ENCODE data around the gene KIR2DL1. TPM values are rescaled to one million over a fixed set of nuclear protein-coding genes. Genes with fewer than 3 reads are reported as not detected.
"Not testable (repeated sequence)": the region's sequence is repeated elsewhere in the genome, so short reads cannot be mapped to it uniquely, and the experiment has no call there.

KIR2DL1 gene
- total RNA-seq, 2 experiments from 2014 or later = not detected

- H3K27ac Mint-ChIP-seq; POLR2A ChIA-PET; CTCF ChIA-PET; DNase-seq; intact Hi-C loops (cut with DNase I, micrococcal nuclease); H3K36me3 Mint-ChIP-seq (ENCODE audit: low read depth); H3K27me3 Mint-ChIP-seq; ATAC-seq; H3K9me3 Mint-ChIP-seq (ENCODE audit: low read depth); H3K4me1 Mint-ChIP-seq; H3K4me3 Mint-ChIP-seq: not testable (repeated sequence)
These were observed 6.2 kb downstream of the KIR2DL1 start for GRCh38 chr19:54775830-54776229.

DNA sequence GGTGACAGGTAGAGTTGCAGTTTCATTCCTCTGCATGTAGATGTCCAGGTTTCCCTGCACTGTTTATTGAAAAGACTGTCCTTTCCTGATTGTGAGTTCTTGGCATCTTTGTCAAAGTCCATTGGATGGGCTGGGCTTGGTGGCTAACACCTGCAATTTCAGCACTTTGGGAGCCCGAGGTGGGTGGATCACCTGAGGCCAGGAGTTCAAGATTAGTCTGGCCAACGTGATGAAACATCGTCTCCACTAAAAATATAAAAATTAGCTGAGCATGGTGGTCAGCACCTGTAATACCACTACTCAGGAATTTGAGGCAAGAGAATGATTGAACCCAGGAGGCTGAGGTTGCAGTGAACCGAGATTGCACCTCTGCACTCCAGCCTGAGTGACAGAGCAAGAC lies 8.3 kb downstream of the KIR2DL1 start:
- CTCF ChIA-PET; H3K9me3 Mint-ChIP-seq (ENCODE audit: low read depth); H3K27me3 Mint-ChIP-seq; H3K36me3 Mint-ChIP-seq (ENCODE audit: low read depth); POLR2A ChIA-PET; DNase-seq; H3K4me1 Mint-ChIP-seq; intact Hi-C loops (cut with DNase I, micrococcal nuclease); H3K27ac Mint-ChIP-seq; H3K4me3 Mint-ChIP-seq; ATAC-seq: not testable (repeated sequence)

DNA sequence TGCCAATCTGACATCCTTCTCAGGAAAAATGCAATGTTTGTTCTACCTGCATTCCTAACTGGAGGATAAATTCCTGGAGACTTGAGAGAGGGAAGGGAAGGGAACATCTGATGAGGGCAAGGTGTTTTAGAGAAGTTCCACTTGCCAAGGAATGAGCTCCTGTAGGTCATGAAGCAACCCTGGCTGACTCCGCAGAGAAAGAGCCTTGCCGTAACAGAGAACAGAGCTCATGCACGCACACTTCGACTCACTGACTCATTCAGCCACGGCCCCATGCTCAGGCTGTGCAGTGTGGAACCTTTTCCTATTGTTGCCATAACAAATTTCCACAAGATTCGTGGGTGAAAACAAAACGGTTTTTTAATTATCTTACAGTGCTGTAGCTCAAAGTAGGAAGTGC lies 9.3 kb downstream of the KIR2DL1 start:
- H3K27ac Mint-ChIP-seq; H3K9me3 Mint-ChIP-seq (ENCODE audit: low read depth); H3K4me3 Mint-ChIP-seq; H3K4me1 Mint-ChIP-seq; H3K36me3 Mint-ChIP-seq (ENCODE audit: low read depth); POLR2A ChIA-PET; intact Hi-C loops (cut with DNase I, micrococcal nuclease); H3K27me3 Mint-ChIP-seq; CTCF ChIA-PET; DNase-seq; ATAC-seq: not testable (repeated sequence)

DNA sequence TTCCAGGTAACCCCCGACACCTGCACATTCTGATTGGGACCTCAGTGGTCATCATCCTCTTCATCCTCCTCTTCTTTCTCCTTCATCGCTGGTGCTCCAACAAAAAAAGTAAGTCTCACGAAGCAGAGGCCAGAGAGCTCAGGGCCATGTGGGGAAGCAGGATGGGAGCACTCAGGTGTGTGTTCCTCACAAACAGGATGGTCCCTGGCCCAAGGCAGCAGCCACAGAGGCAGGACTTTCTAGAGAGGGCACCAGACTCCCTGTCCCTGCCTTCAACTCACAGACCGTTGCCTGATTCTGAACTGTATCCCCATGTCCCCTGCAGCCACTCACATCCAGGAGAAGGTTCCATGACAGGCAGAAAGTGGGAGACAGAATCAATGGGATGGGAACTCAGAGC lies 13.3 kb downstream of the KIR2DL1 start:
- H3K36me3 Mint-ChIP-seq (ENCODE audit: low read depth); H3K9me3 Mint-ChIP-seq (ENCODE audit: low read depth); CTCF ChIA-PET; H3K27ac Mint-ChIP-seq; DNase-seq; H3K4me3 Mint-ChIP-seq; ATAC-seq; POLR2A ChIA-PET; intact Hi-C loops (cut with DNase I, micrococcal nuclease); H3K4me1 Mint-ChIP-seq: not testable (repeated sequence)
- peaks cover 19% of the 10 kb centered on the region for H3K27me3 Mint-ChIP-seq

DNA sequence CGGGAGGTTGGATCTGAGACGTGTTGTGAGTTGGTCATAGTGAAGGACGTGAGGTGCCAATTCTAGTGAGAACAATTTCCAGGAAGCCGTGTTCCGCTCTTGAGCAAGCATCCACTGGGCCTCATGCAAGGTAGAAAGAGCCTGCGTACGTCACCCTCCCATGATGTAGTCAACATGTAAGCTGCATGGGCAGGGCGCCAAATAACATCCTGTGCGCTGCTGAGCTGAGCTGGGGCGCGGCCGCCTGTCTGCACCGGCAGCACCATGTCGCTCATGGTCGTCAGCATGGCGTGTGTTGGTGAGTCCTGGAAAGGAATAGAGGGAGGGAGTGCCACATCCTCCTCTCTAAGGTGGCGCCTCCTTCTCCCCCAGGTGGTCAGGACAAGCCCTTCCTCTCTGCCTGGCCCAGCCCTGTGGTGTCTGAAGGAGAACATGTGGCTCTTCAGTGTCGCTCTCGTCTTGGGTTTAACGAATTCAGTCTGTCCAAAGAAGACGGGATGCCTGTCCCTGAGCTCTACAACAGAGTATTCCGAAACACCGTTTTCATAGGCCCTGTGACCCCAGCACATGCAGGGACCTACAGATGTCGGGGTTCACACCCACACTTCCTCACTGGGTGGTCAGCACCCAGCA lies 16.6 kb downstream of the KIR2DL1 start:
- peaks cover 21% of the 10 kb centered on the region for H3K27me3 Mint-ChIP-seq
- CTCF ChIA-PET; intact Hi-C loops (cut with DNase I, micrococcal nuclease): not testable (repeated sequence)

GRCh38 chr19:54788154-54788553 lies 18.6 kb downstream of the KIR2DL1 start:
- DNase-seq; H3K27ac Mint-ChIP-seq; H3K4me1 Mint-ChIP-seq; CTCF ChIA-PET; H3K36me3 Mint-ChIP-seq (ENCODE audit: low read depth); H3K4me3 Mint-ChIP-seq; intact Hi-C loops (cut with DNase I, micrococcal nuclease); POLR2A ChIA-PET; ATAC-seq; H3K9me3 Mint-ChIP-seq (ENCODE audit: low read depth): not testable (repeated sequence)
- H3K27me3 Mint-ChIP-seq = peaks cover 23% of the 10 kb centered on the region

More for the DNA sequence above, 16.6 kb downstream of the KIR2DL1 start:
- H3K36me3 Mint-ChIP-seq (ENCODE audit: low read depth); DNase-seq; H3K4me1 Mint-ChIP-seq; H3K4me3 Mint-ChIP-seq; H3K27ac Mint-ChIP-seq; H3K9me3 Mint-ChIP-seq (ENCODE audit: low read depth); POLR2A ChIA-PET; ATAC-seq: not testable (repeated sequence)

GRCh38 chr19:54790711-54791110 lies 21.1 kb downstream of the KIR2DL1 start:
- intact Hi-C loops (cut with DNase I, micrococcal nuclease) = no loop called here
- ChIA-PET CTCF (interaction anchor here (0.7 kb wide), 1 partner anchor 189 kb away, joined by 3 read pairs; no protein-coding TSS in a partner anchor), POLR2A (no interaction called here)
- ATAC-seq (no peak), DNase-seq (no peak)
- Mint-ChIP-seq H3K27ac (no peak overlapping the region), H3K9me3 (ENCODE audit: low read depth) (no peaks in the 10 kb centered on the region), H3K36me3 (ENCODE audit: low read depth) (no peaks in the 10 kb centered on the region), H3K4me1 (peaks cover 9% of the 10 kb centered on the region), H3K27me3 (peaks cover 24% of the 10 kb centered on the region), H3K4me3 (no peak overlapping the region)

GRCh38 chr19:54791476-54791875 lies 21.9 kb downstream of the KIR2DL1 start:
- ChIA-PET POLR2A (no interaction called here), CTCF (interaction anchor here (0.5 to 0.7 kb wide), 2 partner anchors 189 to 1351 kb away, joined by 3 read pairs; no protein-coding TSS in a partner anchor)
- H3K4me1 Mint-ChIP-seq = peaks cover 9% of the 10 kb centered on the region
- H3K27ac Mint-ChIP-seq = no peak overlapping the region
- H3K36me3 Mint-ChIP-seq (ENCODE audit: low read depth) = no peaks in the 10 kb centered on the region
- DNase-seq (no peak), ATAC-seq (no peak)
- no peaks in the 10 kb centered on the region for H3K9me3 Mint-ChIP-seq (ENCODE audit: low read depth)
- intact Hi-C loops (cut with DNase I, micrococcal nuclease) = no loop called here
- H3K4me3 Mint-ChIP-seq = no peak overlapping the region
- peaks cover 24% of the 10 kb centered on the region for H3K27me3 Mint-ChIP-seq

- no peaks in the 10 kb centered on the region for H3K9me3 Mint-ChIP-seq (ENCODE audit: low read depth)
- ATAC-seq (no peak), DNase-seq (no peak)
- ChIA-PET CTCF (no interaction called here), POLR2A (no interaction called here)
- peaks cover 9% of the 10 kb centered on the region for H3K4me1 Mint-ChIP-seq
- intact Hi-C loops (cut with DNase I, micrococcal nuclease) = no loop called here
- no peak overlapping the region for H3K27ac Mint-ChIP-seq
- peak overlapping the region; percentile 41 for H3K4me3 Mint-ChIP-seq
- H3K36me3 Mint-ChIP-seq (ENCODE audit: low read depth) = no peaks in the 10 kb centered on the region
- H3K27me3 Mint-ChIP-seq = peaks cover 26% of the 10 kb centered on the region
These were observed 23.2 kb downstream of the KIR2DL1 start for GRCh38 chr19:54792814-54793213.

DNA sequence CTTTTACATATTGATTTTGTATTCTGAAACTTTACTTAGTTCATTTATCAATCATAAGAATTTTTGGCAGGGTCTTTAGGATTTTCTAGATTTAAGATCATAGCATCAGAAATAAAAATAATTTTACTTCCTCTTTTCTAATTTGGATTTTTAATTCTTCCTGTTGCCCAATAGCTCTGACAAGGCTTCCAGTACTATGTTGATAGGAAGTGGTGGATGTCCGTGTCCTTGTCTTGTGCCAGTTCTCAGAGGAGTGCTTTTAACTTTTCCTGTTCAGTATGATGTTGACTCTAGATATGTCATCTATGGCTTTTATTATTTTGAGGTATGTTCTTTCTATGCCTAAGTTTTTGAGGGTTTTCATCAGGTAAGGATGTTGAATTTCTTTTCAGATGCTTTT lies 26.2 kb downstream of the KIR2DL1 start:
- peaks cover 30% of the 10 kb centered on the region for H3K27me3 Mint-ChIP-seq
- H3K36me3 Mint-ChIP-seq (ENCODE audit: low read depth) = no peaks in the 10 kb centered on the region
- DNase-seq = no peak
- ChIA-PET POLR2A (no interaction called here), CTCF (no interaction called here)
- intact Hi-C loops (cut with DNase I, micrococcal nuclease) = no loop called here
- H3K27ac Mint-ChIP-seq = no peak overlapping the region
- H3K4me3 Mint-ChIP-seq = no peak overlapping the region
- no peaks in the 10 kb centered on the region for H3K9me3 Mint-ChIP-seq (ENCODE audit: low read depth)
- ATAC-seq = no peak
- H3K4me1 Mint-ChIP-seq = peaks cover 9% of the 10 kb centered on the region

- Mint-ChIP-seq H3K27me3 (peaks cover 16% of the 10 kb centered on the region), H3K36me3 (ENCODE audit: low read depth) (no peaks in the 10 kb centered on the region), H3K4me3 (no peak within 1 kb of the TSS), H3K4me1 (no peaks in the 10 kb centered on the region), H3K9me3 (ENCODE audit: low read depth) (no peaks in the 10 kb centered on the region), H3K27ac (no peak within 1 kb of the TSS)
- no peak for DNase-seq
- intact Hi-C loops (cut with DNase I, micrococcal nuclease) = no loop called here
- CTCF ChIA-PET = no interaction called here
- POLR2A ChIA-PET = no interaction called here
- ATAC-seq = no peak
These were observed 33.8 kb downstream of the KIR2DL1 start, which contains the start of gene KIR2DL4 for GRCh38 chr19:54803410-54803809. Gene KIR2DL4, plus strand, starts transcription at chr19:54803610. Its CDS starts 42 bp downstream, at chr19:54803652.

- DNase-seq (no peak), ATAC-seq (no peak)
- Mint-ChIP-seq H3K9me3 (ENCODE audit: low read depth) (no peaks in the 10 kb centered on the region), H3K36me3 (ENCODE audit: low read depth) (no peaks in the 10 kb centered on the region), H3K4me3 (no peak overlapping the region), H3K4me1 (no peaks in the 10 kb centered on the region), H3K27me3 (peaks cover 11% of the 10 kb centered on the region), H3K27ac (no peak overlapping the region)
- ChIA-PET POLR2A (no interaction called here), CTCF (no interaction called here)
- intact Hi-C loops (cut with DNase I, micrococcal nuclease) = no loop called here
These were observed 34.5 kb downstream of the KIR2DL1 start for GRCh38 chr19:54804101-54804500.
